Measurements from ENCODE around the gene TMEM53. TPM values are rescaled to one million over a fixed set of nuclear protein-coding genes. Genes with fewer than 3 reads are reported as not detected.

TMEM53 gene
- total and polyA plus RNA-seq, 2 donors (not counting 3 experiments of a cell fraction or from before 2014, with no cell fraction given): 5.3 to 16.5 TPM

DNA sequence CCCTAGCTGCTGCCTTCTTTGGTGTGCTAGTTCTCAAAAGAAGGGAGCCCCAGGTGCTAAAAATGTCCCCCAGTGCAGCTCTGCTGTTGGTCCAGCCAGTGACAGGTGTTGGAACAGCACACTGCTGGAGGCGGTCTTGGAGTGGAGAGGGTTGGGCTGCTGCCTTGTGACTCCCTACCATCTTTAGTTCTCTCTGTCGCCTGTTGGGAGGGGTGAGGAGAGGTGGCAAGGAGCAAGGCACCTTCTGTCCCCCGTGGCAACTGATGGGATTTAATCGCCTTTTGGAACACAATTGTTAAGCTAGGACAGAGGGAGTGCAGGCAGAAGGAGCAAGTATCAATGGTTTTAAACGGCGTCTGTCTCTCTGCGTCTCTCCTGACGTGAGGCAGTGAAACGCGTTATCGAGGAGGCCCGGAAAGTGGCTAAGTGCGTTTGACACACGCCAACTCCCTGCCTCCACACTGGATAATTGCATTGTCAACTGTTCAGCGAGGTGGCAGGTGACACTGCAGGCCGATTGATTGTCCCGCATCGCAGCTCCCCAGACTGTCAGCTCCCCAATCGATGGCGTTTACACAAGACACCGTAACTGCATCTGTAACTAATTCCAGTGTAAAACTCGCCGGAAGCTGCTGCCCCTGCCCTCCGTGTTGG is 34.0 kb downstream of the TMEM53 start:
- dilution Hi-C loops (cut with MboI; ENCODE audit: extremely low pct_ligation_motif_present, low sequenced_read_pairs) (no loop called here), intact Hi-C loops (cut with micrococcal nuclease) (no loop called here)
- FAIRE-seq (no peak), DNase-seq (ENCODE audit: low read depth, low spot score) (no peak)
- CTCF ChIA-PET: interaction anchor here (0.5 to 6.1 kb wide), 2 partner anchors 12 to 51 kb away, joined by 3 to 48 read pairs; no protein-coding TSS in a partner anchor
- no peak overlapping the region for H2AFZ ChIP-seq (ENCODE audit: low read depth, low read length)
- BruUV-seq (replicated peaks): no TSS peak
- TF ChIP-seq GATA2 (IDR thresholded peaks at IDR 0.05; ENCODE audit: insufficient read depth, insufficient read length, low read depth, low read length): no peak
- TF ChIP-seq POLR2AphosphoS5 (IDR thresholded peaks at IDR 0.05; ENCODE audit: insufficient read depth, low read depth, low read length): no peak
- TF ChIP-seq EZH2 (IDR thresholded peaks at IDR 0.05; ENCODE audit: borderline replicate concordance, low read depth, low read length, severe bottlenecking): no peak
- no peak for TF ChIP-seq POLR2A (IDR thresholded peaks at IDR 0.05; ENCODE audit: low read depth, low read length)
- no peak for TF ChIP-seq MAX (IDR thresholded peaks at IDR 0.05; ENCODE audit: insufficient read depth, insufficient read length)
- no peak for TF ChIP-seq FOS (IDR thresholded peaks at IDR 0.05; ENCODE audit: borderline replicate concordance, insufficient read depth, low read length)
- TF ChIP-seq CTCF (IDR thresholded peaks at IDR 0.05; ENCODE audit: extremely low read depth in 1 of 2, insufficient read depth in 1 of 2, low read depth in 1 of 2, low read length in 2 of 2): no peak
- TF ChIP-seq MYC (IDR thresholded peaks at IDR 0.05; ENCODE audit: low read depth, low read length): no peak
- no peak for TF ChIP-seq JUN (IDR thresholded peaks at IDR 0.05; ENCODE audit: borderline replicate concordance, insufficient read depth, insufficient read length, low read depth)
- peaks cover 7 to 62% of the 10 kb centered on the region in 2 experiments for H3K36me3 ChIP-seq (ENCODE audit: control insufficient read depth in 2 of 2, extremely low read depth in 1 of 2, insufficient read depth in 2 of 2, low read length in 2 of 2)
- no peak overlapping the region for H3K4me3 ChIP-seq (replicated peaks in 1 of 3; ENCODE audit: insufficient read depth in 1 of 3, low read depth in 1 of 3, low read length in 3 of 3)
- no peak overlapping the region for H3K4me2 ChIP-seq (ENCODE audit: insufficient read depth, low read length)
- POLR2A ChIA-PET: no interaction called here
- no peaks in the 10 kb centered on the region for H4K20me1 ChIP-seq (replicated peaks; ENCODE audit: control insufficient read depth, extremely low read depth, insufficient read depth, low read length)
- H3K9me3 ChIP-seq (replicated peaks; ENCODE audit: control insufficient read depth, insufficient read depth, low read length): no peaks in the 10 kb centered on the region
- no peaks in the 10 kb centered on the region for H3K27me3 ChIP-seq (ENCODE audit: control insufficient read depth in 2 of 2, insufficient read depth in 2 of 2, low read length in 2 of 2)
- H3K27ac ChIP-seq (ENCODE audit: insufficient read depth, low read depth, low read length): no peak overlapping the region
- H3K4me1 ChIP-seq (ENCODE audit: control insufficient read depth, extremely low read depth, insufficient read depth, low read length): no peaks in the 10 kb centered on the region
- no peak overlapping the region for H3K9ac ChIP-seq (replicated peaks; ENCODE audit: extremely low read depth, insufficient read depth, low read length)
- no peaks in the 10 kb centered on the region for H3K9me1 ChIP-seq (replicated peaks; ENCODE audit: control insufficient read depth, extremely low read depth, insufficient read depth, low read length)
- no peaks in the 10 kb centered on the region for H3K79me2 ChIP-seq (ENCODE audit: control insufficient read depth, insufficient read depth, low read length)

Data from endothelial cell of umbilical vein (primary cell).